Astrocyte of the spinal cord (primary cell): ENCODE results near the gene ACCS.

Experiments
- DNase-seq: peaks from one replicate; pipeline ENCODE4 v3.0.0; 2011; ENCODE audit warnings: low read depth, low spot score
- H3K4me3 ChIP-seq: 2 replicates; pipeline ENCODE4 v1.5.1; 2011; ENCODE audit warnings: low read depth, mild to moderate bottlenecking, low read length, moderate library complexity
- CTCF ChIP-seq: IDR thresholded peaks from 2 replicates; pipeline ENCODE4 v1.5.1; 2012; ENCODE audit warnings: low read depth, mild to moderate bottlenecking, low read length, inconsistent platforms
- in situ Hi-C: cut with HindIII; loops from 2 replicates; pipeline ENCODE4 v1.10.0; 2017; ENCODE audit warnings: low sequenced_read_pairs

The ACCS gene

GRCh38 chr11:44065841-44066731, at the start of gene ACCS:
ACCS (plus strand) TSS chr11:44066270; CDS start chr11:44067628, 1,358 bp downstream.
- in situ Hi-C loops = no loop called here
- TF ChIP-seq CTCF = peak; percentile 78
- peak; percentile 94 for DNase-seq
- peak within 1 kb of the TSS; percentile 66 for H3K4me3 ChIP-seq

GRCh38 chr11:44016546-44017442, 49.3 kb upstream of the ACCS start:
- H3K4me3 ChIP-seq = no peak overlapping the region
- in situ Hi-C loops = no loop called here
- no peak for TF ChIP-seq CTCF
- no peak for DNase-seq

GRCh38 chr11:44017443-44018126, 48.5 kb upstream of the ACCS start:
- no peak overlapping the region for H3K4me3 ChIP-seq
- in situ Hi-C loops = no loop called here
- TF ChIP-seq CTCF = no peak
- no peak for DNase-seq

GRCh38 chr11:44018127-44018521, 47.9 kb upstream of the ACCS start:
- DNase-seq = no peak
- TF ChIP-seq CTCF = no peak
- no peak overlapping the region for H3K4me3 ChIP-seq
- in situ Hi-C loops = no loop called here

- DNase-seq = no peak
These were observed 47.2 kb upstream of the ACCS start for GRCh38 chr11:44018829-44019228.

More at GRCh38 chr11:44018829-44019228, 47.2 kb upstream of the ACCS start:
- H3K4me3 ChIP-seq = no peak overlapping the region
- in situ Hi-C loops = no loop called here
- no peak for TF ChIP-seq CTCF
